ENCODE data around the gene SNX25. TPM values are rescaled to one million over a fixed set of nuclear protein-coding genes. Genes with fewer than 3 reads are reported as not detected.

SNX25 gene
- total and polyA plus RNA-seq, 10 of the 15 experiments (the other 5 are each of a cell fraction or from before 2014, with no cell fraction given) = 11.2 to 117 (median 62.8) TPM

GRCh38 chr4:185304944-185305690, 95.7 kb downstream of the SNX25 start (continued):
- TF ChIP-seq SP1 (IDR thresholded peaks at IDR 0.05; ENCODE audit: low read depth, low read length) (no peak), BCL11A (IDR thresholded peaks at IDR 0.05; ENCODE audit: low read depth, low read length) (0 out of 2 replicates have a peak, but pooled peaks have one; percentile 9), POU2F2 (IDR thresholded peaks at IDR 0.05; ENCODE audit: borderline replicate concordance, low read depth, low read length) (0 out of 3 replicates have a peak, but pooled peaks have one; percentile 53), FOXM1 (IDR thresholded peaks at IDR 0.05; ENCODE audit: low read depth, low read length) (no peak), NRF1 (conservative IDR thresholded peaks at IDR 0.05; ENCODE audit: low read depth, low read length) (no peak), TBL1XR1 (IDR thresholded peaks at IDR 0.05; ENCODE audit: low read depth, low read length) (no peak), CBX3 (IDR thresholded peaks at IDR 0.05; ENCODE audit: borderline replicate concordance, low read depth) (no peak), TCF7 (IDR thresholded peaks at IDR 0.05; ENCODE audit: borderline replicate concordance) (no peak), SMC3 (IDR thresholded peaks at IDR 0.05; ENCODE audit: borderline replicate concordance, low read length) (peak; percentile 41; the same call in 1 of the 2 replicates)

GRCh38 chr4:185305979-185306442, 96.6 kb downstream of the SNX25 start:
- peak overlapping the region; percentile 32 for H3K9ac ChIP-seq (ENCODE audit: control insufficient read depth, insufficient read depth, low read length)
- ChIA-PET POLR2A (interaction anchor here (0.8 to 7.5 kb wide), 13 partner anchors 19 to 163 kb away, joined by 3 to 91 read pairs (median 5); partner anchors contain the start of genes ANKRD37, LRP2BP, SLC25A4 and SNX25), CTCF (interaction anchor here (0.7 to 10.2 kb wide), 23 partner anchors 9 to 292 kb away, joined by 3 to 75 read pairs (median 5); partner anchors contain the start of gene SLC25A4), RAD21 (ENCODE audit: unreplicated experiment) (interaction anchor here (0.7 to 6.9 kb wide), 30 partner anchors 10 to 292 kb away, joined by 3 to 69 read pairs (median 5); partner anchors contain the start of genes ANKRD37, LRP2BP, SLC25A4 and SNX25), SMC1A (ENCODE audit: uncharacterized antibody, unreplicated experiment) (interaction anchor here (0.8 to 10.9 kb wide), 31 partner anchors 10 to 291 kb away, joined by 3 to 132 read pairs (median 5); partner anchors contain the start of genes ANKRD37, CFAP97, LRP2BP and SNX25)
- FAIRE-seq (no peak), DNase-seq (ENCODE audit: low read depth, low spot score) (no peak), ATAC-seq (no peak)
- WGBS (ENCODE audit: insufficient coverage, insufficient replicate concordance, low lambda C conversion rate, missing lambda C conversion rate) = 81% methylated on average over 7 of the region's 7 CpGs
- H3K27ac ChIP-seq (ENCODE audit: control insufficient read depth, insufficient read depth) = peak overlapping the region; percentile 99
- H3K79me2 ChIP-seq (ENCODE audit: control insufficient read depth, insufficient read depth, low read length) = peaks cover 38% of the 10 kb centered on the region
- no peak overlapping the region for H2AFZ ChIP-seq (ENCODE audit: control insufficient read depth, low read depth, low read length)
- no peaks in the 10 kb centered on the region for H4K20me1 ChIP-seq (ENCODE audit: control insufficient read depth, insufficient read depth)
- H3K4me2 ChIP-seq (ENCODE audit: control insufficient read depth, insufficient read depth) = no peak overlapping the region
- peaks cover 12 to 16% of the 10 kb centered on the region in 2 experiments for H3K36me3 ChIP-seq (ENCODE audit: control insufficient read depth in 2 of 2, insufficient read depth in 2 of 2, low read length in 1 of 2)
- H3K4me1 ChIP-seq (ENCODE audit: control insufficient read depth, insufficient read depth, low read length) = peaks cover 68% of the 10 kb centered on the region
- in situ Hi-C loops (cut with MboI) (no loop called here), intact Hi-C loops (cut with micrococcal nuclease; ENCODE audit: unreplicated experiment) (loop anchor here (2.0 to 5.0 kb wide), 6 partner anchors 91 to 1039 kb away; partner anchors contain the start of gene ANKRD37)
- TF ChIP-seq MYB (IDR thresholded peaks at IDR 0.05; ENCODE audit: borderline replicate concordance, low read depth, low read length) (no peak), HDAC6 (IDR thresholded peaks at IDR 0.05; ENCODE audit: unreplicated experiment) (no peak), POLR2A (IDR thresholded peaks at IDR 0.05; ENCODE audit: low read depth, low read length) (peak; percentile 23; the same call in 1 of the 2 replicates), PAX5 (IDR thresholded peaks at IDR 0.05; ENCODE audit: borderline replicate concordance, low read depth, low read length) (no peak), EED (IDR thresholded peaks at IDR 0.05; ENCODE audit: low read depth) (0 out of 2 replicates have a peak, but pooled peaks have one; percentile 22), STAT3 (IDR thresholded peaks at IDR 0.05; ENCODE audit: low read depth, low read length) (no peak), NBN (IDR thresholded peaks at IDR 0.05) (no peak), POLR2AphosphoS2 (IDR thresholded peaks at IDR 0.05; ENCODE audit: low read depth, low read length) (no peak)
- H3K27me3 ChIP-seq (replicated peaks in 1 of 2; ENCODE audit: control insufficient read depth in 2 of 2, insufficient read depth in 2 of 2, low read length in 1 of 2) = no peaks in the 10 kb centered on the region
- BruUV-seq (replicated peaks) = no TSS peak
- no peak overlapping the region for H3K4me3 ChIP-seq
- no peaks in the 10 kb centered on the region for H3K9me3 ChIP-seq (replicated peaks; ENCODE audit: control insufficient read depth, insufficient read depth, low read length)
